HG03571 (cell line): Measurements from ENCODE around the gene OR51E1.
A peak's percentile ranks its signal among the peaks of the same experiment; 100 is the strongest.

Experiments
- ATAC-seq: cut with Tn5 transposase; IDR thresholded peaks from one replicate; pipeline ENCODE4 v1.9.1; 2021; ENCODE audit not compliant: unreplicated experiment

The OR51E1 gene, protein sequence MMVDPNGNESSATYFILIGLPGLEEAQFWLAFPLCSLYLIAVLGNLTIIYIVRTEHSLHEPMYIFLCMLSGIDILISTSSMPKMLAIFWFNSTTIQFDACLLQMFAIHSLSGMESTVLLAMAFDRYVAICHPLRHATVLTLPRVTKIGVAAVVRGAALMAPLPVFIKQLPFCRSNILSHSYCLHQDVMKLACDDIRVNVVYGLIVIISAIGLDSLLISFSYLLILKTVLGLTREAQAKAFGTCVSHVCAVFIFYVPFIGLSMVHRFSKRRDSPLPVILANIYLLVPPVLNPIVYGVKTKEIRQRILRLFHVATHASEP

DNA sequence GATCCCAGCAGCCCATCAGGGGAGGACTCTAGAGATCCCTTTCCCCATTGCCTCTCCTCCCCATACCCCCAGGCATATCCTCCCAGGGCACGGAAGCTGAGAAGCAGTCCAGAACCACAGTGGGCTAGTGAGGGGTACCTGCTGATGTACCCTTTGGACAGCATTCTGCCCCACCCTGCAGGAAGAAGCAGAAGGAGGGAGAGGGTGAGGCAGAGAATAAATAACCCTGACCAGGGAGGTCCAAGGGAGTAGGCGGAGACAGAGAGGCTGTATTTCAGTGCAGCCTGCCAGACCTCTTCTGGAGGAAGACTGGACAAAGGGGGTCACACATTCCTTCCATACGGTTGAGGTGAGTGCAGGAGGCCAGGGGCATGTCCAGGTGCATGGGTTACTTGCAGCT lies at the start of gene OR51E1:
OR51E1 (plus strand) TSS at position 301 of the 400 bp plus-strand sequence. CDS start 8,545 bp downstream, outside the sequence.
- ATAC-seq: no peak

DNA sequence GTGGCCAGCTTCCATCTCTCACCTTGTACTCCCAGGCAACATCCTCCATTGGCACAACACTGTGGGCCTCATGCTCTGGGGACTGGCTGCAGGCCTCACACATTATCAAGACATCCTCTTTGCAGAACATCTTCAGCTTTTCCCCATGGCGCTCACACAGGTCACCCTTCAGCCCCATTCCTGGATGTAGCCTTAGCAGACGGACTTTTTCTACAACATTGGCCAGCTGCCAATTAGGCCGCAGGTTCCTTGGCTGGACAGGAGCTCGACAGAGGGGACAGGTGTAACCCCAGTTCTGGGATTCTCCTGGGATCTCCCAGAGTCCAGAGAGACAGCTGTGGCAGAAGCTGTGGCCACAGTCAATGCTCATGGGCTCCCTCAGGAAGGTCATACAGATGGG lies 38.7 kb upstream of the OR51E1 start:
- ATAC-seq: no peak

DNA sequence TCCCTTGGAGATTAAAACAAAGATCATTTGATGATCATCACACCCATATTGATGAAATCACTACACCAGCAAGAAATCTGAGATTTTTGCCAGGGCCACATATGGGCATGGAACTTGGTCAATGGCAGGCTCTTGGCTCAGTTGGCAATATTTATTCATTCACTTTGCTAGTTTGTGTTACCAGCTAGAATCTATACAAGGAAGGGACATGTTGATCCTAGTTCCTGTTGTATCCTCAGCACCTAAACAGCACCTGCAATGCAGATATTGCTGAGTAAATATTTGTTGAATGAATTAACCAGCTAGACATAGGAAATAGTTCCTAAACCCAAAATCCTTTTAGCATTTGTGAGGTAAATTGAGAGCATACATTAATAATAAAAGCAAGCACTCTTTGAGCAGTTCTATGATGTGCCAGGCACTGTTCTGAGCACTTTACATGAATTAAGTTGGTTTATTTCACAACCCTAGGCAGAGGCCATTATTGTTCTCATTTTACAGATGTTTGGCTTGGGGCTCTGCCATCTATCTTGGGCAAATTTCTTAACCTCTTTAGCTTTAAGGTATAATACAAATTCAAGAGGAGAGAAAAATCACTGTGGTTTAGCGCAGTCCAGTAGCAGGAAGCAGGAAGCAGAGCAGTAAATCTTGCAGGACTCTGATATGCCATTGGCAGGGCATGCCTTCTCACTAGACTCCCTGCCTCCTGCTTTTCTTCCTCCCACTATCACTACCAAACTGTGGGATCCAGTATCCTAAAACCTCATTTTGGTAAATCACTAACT lies 37.4 kb upstream of the OR51E1 start:
- no peak for ATAC-seq

DNA sequence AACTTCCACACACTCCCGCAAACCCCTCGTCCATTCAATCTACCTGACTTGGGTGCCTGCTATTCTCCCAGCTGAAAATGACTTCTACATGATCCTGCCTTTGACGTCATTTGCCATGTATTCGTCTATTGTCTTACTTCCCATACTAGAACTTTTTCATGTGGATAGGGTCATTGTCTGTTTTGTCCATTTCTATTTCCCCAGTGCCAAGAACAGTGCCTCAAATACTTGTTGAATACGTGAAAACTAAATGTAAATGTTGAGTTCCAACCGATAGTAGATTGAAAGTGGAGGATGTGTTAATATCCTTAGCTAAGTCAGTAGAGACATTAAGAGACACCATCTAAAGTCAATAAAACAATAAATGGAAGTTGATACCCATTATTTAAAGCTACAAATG lies 36.7 kb upstream of the OR51E1 start:
- ATAC-seq: no peak

DNA sequence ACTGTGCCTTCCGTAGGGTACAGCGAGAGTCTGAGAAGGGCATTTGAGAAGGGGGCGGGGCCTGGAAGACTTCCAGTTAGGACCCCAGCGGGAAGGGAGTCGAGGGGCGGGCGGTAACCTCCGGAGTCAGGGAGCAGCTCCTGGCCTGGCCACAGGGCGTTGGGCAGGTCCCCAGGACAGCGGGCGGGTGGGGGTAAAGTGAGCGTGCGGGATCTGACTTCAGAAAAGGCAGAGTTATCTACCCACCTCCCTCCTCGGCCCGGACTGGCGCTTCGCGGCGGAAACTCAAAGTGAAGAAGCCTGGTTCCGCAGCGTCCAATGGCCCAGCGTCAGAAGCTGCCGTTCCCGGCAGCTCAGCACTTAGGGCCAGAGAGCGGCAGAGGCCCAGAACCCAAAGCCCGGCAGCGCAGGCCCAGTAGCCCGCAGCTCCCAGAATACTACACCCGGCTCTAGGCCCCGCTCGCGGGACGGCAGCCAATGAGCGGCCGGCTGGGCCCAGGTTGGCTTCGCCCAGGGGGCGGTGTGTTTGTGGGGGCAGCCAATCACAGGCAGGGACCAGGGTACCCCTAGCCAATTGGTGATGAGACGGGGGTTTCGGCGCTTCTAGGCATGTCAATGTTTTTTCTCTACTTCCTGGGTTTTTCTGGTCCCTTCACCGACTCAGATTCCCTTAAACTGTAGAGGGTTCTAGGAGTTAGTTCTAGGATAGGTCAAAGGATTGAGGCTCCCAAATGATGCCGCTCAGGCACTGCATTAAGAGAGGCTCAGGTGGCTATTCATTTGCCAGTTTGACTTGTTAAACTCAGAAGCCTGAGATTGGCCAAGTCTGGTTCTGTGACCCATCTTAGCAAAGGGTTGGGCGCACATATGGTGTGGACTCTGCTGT lies 35.8 kb upstream of the OR51E1 start, which contains the start of gene TRIM68:
TRIM68 (minus strand) TSS at position 451 of the 886 bp plus-strand sequence. CDS start 2,727 bp downstream, outside the sequence.
- peak; percentile 100 for ATAC-seq

DNA sequence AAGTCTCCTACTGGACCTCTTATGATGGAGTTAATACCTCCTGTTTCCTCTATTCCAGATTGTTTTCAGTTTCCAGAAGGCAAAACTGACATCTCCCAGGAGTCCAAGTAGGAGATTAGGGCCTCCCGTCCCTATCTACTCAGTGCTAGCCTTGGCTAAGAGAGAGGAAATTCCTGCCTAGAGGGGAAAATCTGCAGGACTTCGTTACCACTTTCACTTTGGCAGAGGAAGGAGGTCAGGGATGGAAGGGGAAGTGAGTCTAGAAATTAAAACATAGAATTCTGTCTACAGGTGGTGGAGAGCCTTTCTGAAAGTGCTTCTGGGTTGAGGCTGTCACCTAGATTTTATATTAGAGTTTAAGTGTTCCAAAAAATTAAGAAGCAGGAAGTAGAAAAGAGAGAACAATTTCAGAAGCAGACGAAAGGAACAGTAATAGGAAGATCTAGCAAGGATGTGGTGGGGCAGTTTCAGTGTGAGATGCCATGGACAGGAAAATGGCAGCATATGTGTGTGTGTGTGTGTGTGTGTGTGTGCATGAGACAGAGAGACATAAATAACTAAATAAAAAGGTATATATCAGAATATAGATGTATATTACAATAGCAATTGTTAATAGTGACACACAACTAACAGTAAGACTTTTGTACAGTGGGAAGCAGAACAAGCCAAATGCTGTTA lies 33.4 kb upstream of the OR51E1 start:
- ATAC-seq: no peak

DNA sequence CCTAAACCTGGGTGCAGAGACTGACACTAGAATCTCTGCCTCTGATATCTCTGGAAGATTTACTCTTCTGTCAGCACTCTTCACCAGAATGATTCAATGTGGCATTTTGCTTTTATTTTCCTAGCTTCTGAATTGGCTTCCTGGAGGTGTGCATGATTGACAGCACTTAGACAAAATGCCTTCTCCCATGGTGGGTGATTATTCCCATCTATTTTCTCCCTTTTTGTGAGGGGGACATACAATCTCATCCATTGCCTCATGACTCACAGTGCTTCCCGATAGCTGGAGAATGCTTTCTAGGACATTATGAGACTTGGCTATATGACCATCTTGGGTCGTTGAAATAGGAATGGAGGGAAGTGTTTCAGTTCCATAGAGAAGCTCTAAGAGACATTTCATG lies 31.8 kb upstream of the OR51E1 start:
- no peak for ATAC-seq

DNA sequence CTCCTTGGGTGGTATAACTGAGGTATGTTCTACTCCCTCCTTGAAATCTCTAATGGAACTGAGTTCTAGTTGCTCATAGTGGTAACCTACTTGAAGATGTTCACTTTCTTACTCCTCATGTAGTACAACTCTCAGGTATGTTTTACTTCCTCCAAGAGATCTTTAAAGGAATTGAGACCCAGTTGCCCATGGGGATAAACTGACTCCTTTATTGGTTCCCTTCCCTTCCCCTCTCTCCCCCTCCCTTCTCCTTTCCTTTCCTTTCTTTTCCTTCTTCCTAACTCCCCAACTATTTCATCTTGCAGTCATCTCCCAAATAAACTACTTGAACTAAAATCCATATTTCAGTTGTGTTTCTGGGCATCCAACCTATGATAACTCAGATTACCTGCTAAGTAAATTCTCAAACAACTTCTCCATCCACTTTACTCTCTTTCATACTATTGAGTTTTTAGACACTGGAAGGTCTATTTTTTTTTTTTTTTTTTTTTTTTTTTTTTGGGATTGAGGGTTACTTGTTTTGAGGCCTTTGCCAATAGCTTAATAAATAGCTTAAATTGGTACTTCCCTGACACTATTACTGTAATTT lies 27.8 kb upstream of the OR51E1 start:
- ATAC-seq: no peak

DNA sequence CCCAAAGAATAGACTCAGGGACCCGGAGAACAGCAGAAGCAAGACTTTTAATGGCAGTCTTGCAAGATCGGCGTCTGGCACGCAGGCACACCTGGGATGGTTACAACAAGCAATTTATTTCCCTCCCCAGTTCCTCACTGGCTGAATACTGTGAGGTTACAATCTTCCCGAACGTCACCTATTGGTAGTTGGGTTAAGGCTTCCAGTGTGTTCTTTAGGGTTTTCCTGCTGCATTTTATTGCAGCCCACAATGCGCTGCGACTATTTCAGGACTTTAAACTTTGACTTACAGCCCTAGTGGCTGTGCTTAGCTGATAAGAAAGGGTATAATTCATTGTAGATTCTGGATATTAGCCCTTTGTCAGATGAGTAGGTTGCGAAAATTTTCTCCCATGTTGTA lies 24.3 kb upstream of the OR51E1 start:
- no peak for ATAC-seq

DNA sequence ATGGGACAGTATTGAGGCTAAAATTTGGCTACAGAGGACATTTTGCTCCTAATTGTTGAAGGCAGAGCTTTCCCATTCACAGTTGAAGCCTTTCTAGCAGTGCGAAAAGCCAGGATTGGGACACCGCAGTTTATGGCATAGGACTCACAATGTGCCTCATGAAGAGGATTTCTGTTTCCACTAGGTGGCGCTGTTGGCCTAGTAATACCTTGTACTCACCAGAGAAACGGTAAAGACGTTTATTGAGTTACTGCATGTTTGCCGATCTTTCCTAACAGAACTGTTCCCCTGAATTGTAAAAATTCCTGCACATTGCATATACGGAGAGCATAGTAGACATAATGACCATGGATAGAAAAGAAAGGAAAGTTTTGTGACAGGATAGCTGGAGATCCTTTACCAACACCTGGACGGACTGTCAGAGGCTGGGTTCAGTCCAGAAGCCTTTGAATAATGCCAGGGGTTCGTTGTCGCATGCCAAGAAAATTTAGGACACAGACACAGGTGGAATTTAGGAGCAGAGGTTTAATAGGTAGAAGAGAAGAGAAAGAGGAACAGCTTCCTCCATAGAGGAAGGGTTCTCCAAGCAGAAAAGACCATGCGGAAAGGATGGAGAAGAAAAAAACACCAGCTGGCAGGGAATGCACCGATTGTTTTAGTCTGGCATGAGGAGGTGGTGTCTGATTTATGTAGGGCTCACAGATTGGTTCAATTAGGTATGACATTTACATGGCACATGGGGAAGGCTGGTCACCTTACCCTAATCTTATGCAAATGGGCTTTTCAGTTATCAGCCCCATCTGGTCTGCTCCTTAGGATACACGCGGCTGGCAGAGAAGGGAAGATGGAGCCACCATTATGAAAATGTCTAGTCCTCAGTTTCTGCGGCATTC lies 17.3 kb upstream of the OR51E1 start:
- ATAC-seq: no peak

DNA sequence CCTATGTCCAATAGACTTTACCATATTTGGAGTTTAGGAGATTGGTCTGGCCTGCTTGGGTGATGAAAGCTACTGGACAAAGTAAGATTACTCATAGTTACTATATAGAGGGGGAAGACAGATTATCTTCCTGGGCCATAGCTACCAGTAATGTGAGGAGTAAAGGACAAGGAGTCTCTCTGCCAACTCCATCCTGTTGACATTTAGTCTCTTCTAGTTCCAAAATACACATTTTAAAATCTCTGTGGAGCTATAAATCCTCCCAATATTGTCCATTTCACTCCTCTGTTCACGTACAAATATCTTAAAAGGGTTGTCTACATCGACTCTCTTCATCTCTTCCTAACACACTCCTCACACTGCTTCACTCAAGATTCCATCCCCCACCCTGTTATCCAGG lies 7.6 kb upstream of the OR51E1 start:
- ATAC-seq: no peak

DNA sequence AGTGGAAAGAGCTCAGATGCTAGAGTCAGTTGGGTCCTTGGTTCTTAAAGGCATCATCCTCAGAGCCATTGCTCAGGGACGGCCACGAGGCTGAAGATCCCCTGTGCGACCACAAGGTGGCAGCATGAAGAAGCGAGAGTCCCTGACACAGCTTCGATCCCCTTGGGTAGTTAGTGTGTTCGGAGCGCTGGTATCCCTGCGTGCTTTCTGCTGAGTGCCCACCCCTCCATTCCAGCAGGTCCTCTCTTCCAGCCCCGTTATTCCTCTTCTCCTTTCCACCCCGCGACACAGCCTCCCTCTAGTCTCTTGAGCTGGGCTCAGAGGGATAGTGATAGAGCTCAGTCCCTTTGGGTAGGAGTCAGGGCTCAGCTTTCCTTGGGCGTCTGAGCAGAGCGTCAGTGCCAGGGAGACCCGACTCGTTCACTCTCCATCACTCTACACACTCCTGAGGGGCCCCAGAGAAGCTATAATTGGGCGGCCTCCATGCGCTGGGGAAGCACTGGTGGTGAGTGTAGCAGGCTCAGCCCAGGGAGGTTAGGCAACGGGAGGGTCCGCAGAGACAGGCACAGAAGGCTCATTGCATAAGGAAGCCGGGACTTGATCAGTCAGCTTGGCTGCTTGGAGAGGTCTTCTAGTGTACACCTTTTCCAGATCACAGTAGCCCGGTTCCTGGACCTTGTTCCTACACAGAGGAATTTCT lies 6.7 kb upstream of the OR51E1 start, which contains the start of gene OR51D1:
OR51D1 (plus strand) TSS at position 516 of the 700 bp plus-strand sequence. CDS start 2,314 bp downstream, outside the sequence.
- ATAC-seq: peak; percentile 80

DNA sequence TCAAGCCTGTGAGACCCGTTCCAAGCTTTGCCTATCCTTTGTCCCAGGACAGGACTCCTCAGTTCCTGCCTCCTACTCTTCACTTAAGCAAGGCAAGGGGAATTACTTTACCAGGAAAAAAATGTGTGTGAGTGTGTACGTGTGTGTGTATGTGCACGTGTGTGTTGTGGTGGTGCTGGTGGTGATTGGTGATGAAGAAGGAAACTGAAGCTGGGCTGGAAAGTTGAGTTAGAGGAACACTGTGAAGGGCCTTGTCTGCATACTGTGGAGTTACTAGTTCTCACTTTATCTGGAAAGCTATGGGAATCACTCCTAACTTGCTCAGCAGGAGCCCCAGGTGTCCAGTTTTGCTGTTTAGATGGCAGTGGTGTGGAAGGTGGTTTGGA lies 6.1 kb upstream of the OR51E1 start:
- no peak for ATAC-seq

DNA sequence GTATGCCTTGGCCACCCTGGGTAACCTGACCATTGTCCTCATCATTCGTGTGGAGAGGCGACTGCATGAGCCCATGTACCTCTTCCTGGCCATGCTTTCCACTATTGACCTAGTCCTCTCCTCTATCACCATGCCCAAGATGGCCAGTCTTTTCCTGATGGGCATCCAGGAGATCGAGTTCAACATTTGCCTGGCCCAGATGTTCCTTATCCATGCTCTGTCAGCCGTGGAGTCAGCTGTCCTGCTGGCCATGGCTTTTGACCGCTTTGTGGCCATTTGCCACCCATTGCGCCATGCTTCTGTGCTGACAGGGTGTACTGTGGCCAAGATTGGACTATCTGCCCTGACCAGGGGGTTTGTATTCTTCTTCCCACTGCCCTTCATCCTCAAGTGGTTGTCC lies 3.9 kb upstream of the OR51E1 start:
- no peak for ATAC-seq

DNA sequence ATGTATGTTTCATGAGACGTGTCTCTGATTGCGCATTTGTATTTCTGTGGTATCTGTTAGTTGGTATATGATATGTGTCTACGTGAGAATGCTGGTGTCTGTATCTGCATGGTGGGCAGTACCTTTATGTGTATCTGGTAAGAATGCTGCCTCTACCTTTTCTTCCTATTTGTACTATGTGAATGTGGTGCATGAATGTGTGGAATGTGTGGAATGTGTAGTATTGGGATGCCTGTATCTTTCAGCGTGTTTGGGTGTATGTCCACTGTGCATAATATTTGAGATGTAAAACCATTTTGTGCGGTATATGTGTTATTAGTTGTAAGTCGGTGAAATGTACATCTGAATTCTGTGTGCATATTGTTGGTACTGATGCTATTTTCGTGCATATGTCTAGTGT lies 2.3 kb upstream of the OR51E1 start:
- ATAC-seq: no peak

DNA sequence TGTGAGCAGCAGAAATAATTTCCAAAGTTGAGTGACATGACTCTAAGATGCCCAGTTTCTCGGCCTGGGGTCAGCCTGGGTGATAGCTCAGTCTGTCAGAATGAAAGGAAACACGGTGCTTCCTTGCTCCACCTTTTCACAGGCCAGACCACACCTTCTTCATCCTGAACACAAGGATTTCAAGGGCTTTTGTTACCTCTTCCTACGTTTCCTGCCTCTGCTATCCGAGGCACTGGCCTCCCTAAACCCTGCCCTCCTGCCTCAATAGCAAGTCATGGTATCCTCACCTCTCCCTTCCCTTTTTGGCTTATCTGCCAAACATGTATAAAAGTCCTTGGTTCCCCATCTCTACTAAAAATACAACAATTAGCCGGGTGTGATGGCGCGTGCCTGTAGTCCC lies 1.7 kb upstream of the OR51E1 start:
- ATAC-seq: no peak

DNA sequence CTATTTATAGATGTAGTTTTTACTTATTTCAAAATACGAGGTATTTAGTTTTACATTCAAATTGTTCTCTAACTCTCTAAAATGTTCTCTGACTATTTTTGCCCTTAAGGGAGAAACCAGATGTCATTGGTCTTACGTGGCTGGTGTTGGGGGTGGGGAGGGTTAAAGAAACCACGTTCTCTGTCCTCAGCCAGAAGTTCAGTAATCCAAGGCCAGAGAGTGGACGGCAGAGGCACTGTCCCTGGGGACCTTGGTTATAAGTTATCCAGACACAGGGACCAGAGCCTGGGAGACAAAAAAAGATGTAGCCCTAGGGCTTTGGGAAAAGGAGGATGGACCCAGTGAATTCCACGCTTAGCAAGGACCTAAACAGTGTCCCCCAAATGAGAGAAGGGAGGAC lies 706 bp upstream of the OR51E1 start:
- ATAC-seq: no peak

DNA sequence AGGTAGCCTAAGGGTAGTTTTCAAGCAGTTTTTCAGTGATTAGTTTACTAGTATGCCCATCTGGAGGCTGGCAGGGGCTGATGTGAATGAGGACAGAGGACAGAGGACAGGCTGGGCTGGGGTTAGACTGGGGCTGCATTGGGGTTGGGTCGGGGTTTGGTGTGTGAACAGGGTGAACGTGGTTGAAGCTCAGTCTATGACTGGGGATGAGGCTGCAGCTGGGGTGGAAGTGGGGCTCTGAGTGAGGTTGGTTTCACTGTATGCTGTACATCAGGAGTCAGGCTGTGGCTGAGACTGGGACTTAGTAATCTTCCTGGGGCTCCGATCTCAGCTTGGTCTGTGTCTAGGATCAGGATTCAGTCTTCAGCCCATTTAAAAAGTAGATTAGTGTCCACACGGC lies 451 bp downstream of the OR51E1 start:
- no peak for ATAC-seq

DNA sequence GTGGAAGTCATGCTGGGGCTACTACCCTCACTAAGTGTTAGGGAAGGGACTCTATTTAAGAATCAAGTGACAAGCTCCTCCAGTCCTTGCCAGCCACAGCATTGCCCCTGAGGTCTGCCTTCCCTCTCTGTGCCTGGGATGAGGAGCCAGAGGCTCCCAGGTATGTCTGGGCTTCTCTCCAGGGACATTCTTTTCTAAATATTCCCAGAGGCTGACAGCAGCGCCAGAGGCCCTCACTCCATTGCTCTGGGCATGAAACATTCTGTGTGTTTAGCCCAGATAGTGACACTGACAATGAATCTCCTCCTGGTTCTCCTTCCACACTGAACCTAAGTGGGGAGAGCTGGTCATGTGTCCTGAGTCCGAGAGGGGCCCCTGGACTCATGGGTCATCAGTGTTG lies 2.2 kb downstream of the OR51E1 start:
- ATAC-seq: no peak
